ENCODE data around the gene FADS1.

- TF ChIP-seq POLR2A (IDR thresholded peaks at IDR 0.05; ENCODE audit: control extremely low read depth in 1 of 2, low read depth in 2 of 2, low read length in 2 of 2) = no peak
- TF ChIP-seq JUND (IDR thresholded peaks at IDR 0.05; ENCODE audit: low read length) = no peak
- TF ChIP-seq, protein P1, sequence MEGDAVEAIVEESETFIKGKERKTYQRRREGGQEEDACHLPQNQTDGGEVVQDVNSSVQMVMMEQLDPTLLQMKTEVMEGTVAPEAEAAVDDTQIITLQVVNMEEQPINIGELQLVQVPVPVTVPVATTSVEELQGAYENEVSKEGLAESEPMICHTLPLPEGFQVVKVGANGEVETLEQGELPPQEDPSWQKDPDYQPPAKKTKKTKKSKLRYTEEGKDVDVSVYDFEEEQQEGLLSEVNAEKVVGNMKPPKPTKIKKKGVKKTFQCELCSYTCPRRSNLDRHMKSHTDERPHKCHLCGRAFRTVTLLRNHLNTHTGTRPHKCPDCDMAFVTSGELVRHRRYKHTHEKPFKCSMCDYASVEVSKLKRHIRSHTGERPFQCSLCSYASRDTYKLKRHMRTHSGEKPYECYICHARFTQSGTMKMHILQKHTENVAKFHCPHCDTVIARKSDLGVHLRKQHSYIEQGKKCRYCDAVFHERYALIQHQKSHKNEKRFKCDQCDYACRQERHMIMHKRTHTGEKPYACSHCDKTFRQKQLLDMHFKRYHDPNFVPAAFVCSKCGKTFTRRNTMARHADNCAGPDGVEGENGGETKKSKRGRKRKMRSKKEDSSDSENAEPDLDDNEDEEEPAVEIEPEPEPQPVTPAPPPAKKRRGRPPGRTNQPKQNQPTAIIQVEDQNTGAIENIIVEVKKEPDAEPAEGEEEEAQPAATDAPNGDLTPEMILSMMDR (IDR thresholded peaks at IDR 0.05; ENCODE audit: control extremely low read depth in 1 of 3, insufficient read depth in 1 of 3, low read depth in 1 of 3, low read length in 3 of 3) = no peak
Observed at GRCh38 chr11:61782299-61782698, 34.5 kb downstream of the FADS1 start.
